HG02763 (cell line): ENCODE data around the gene SNAP91.
"Not testable (repeated sequence)": the region's sequence is repeated elsewhere in the genome, so short reads cannot be mapped to it uniquely, and the experiment has no call there.

Experiments used
- ATAC-seq: cut with Tn5 transposase; IDR thresholded peaks from one replicate; pipeline ENCODE4 v1.9.1; 2021; ENCODE audit warnings: mild to moderate bottlenecking, moderate library complexity; ENCODE audit not compliant: unreplicated experiment

Gene SNAP91

DNA sequence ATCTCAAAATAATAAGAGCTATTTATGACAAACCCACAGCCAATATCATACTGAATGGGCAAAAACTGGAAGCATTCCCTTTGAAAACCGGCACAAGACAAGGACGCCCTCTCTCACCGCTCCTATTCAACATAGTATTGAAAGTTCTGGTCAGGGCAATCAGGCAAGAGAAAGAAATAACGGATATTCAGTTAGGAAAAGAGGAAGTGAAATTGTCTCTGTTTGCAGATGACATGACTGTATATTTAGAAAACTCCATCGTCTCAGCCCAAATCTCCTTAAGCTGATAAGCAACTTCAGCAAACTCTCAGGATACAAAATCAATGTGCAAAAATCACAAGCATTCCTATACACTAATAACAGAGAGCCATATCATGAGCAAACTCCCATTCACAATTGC lies 158.4 kb downstream of the SNAP91 start:
- not testable (repeated sequence) for ATAC-seq

DNA sequence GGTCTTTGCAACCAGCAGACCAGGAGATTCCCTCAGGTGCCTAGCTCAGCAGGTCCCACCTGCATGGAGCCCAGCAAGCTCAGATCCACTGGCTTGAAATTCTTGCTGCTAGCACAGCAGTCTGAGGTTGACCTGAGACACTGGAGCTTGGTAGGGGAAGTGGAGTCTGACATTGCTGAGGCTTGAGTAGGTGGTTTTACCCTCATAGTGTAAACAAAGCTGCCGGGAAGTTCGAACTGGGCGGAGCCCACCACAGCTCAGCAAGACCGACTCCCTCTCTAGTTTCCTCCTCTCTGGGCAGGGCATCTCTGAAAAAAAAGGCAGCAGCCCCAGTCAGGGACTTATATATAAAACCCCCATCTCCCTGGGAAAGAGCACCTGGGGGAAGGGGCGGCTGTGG lies 162.3 kb downstream of the SNAP91 start:
- ATAC-seq, result no peak

DNA sequence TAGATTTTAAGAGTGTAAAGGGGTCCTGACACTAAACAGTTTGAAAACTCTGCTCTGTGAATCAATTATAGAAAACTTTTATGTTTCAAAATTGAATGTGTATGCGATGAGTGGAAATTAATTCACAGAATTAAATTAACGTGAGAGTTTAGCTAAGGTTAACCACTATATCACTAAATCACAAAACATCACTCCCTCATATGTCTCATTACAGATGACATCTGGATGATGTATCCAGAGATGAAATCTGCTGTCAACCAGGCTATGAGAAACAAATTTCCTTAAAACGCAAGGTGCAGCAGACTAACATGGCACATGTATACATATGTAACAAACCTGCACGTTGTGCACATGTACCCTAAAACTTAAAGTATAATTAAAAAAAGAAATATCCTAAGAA lies 169.2 kb downstream of the SNAP91 start:
- no peak for ATAC-seq

DNA sequence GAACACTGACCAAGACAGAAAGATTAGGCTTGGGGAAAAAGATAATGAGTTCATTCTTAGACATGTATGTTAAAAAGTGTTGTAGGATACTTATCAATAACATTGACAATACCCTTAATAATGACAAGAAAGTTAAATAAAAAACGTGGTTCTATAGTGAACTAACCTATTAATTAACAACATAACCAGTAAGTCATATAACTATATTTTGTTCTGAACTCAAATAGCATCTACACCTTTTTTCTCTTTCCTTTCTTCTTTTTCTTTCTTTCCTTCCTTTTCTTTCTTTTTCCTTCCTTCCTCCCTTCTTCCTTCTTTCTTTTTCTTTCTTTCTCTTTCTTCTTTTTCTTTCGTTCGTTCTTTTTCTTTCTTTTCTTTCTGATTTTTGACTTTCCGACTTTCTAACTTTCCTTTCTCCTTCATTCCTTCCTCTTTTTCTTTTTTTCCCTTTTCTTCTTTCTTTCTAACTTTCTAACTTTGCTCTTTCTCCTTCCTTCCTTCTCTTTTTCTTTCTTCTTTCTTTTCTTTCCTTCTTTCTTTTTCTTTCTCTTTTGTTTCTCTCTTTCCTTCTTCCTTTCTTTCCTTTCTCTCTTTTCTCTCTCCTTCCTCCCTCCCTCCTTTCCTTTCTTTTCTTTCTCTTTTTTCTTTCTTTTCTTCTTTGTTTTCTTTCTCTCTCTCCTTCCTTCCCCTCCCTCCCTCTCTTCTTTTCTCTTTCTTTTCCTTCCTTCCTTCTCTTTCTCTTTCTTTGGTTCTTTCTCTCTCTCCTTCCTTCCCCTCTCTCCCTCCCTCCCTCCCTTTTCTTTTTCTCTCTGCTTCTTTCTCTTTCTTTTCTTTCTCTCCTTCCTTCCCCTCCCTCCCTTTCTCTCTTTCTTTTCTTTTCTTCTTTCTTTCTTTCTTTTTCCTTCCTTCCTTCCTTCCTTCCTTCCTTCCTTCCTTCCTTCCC lies 172.0 kb downstream of the SNAP91 start:
- ATAC-seq, result no peak

DNA sequence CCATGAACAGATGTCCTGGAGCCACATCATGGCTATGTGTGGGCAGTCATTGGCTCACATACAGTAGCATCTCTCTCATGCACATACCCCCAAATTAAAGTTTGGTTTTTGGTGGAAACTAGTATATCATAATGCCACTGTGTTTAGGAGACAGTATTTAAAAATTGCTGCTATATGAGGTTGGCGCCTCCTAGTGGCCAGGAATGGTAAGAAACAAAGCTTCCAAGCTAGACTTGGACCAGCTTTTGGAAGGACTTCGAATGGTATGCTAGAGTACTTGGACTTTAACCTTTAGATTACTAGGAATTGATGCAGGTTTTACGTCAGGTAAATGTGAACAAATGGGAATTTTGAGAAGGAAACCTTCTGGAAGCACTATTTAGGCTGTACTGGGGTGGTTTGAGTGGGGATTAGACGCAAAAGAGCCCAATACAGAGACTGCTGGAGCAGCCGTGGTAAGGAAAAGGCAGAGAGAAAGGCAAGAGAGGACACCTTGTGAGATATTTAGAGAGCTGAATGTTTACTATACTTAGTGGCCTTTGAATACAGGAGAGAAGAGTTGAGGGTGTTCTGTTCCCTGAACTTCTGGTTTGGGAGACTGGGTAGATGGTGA lies 172.8 kb downstream of the SNAP91 start:
- ATAC-seq, result peak; percentile 77

DNA sequence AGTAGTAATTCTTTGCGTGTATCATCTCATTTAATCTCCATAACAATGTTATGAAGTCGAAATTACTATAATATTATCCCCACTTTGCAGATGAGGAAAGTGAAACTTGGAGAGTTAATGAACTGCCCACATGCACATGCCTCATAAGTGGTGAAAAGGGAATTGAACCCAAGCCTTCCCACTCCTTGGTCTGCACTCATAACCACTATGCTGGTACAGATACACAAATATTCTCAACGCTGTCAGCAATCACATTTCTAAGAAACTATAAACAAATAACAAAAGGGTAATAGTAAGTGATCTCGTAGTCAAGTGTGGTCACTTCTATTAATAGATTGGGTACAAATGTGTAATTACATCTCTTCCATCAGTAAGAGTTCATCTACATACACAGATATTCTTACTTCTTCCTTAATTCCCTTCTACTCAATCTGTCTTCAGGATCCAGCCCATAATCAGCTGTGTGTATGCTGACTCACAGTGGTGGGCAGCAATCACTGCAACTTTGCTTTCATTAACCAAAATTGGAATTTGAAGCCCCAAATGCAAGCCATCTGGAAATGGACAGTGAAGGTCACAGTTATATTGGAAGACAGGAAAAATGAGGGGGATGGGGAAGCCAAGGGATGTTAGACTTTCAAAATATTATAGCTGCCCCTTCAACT lies 190.0 kb downstream of the SNAP91 start:
- no peak for ATAC-seq

DNA sequence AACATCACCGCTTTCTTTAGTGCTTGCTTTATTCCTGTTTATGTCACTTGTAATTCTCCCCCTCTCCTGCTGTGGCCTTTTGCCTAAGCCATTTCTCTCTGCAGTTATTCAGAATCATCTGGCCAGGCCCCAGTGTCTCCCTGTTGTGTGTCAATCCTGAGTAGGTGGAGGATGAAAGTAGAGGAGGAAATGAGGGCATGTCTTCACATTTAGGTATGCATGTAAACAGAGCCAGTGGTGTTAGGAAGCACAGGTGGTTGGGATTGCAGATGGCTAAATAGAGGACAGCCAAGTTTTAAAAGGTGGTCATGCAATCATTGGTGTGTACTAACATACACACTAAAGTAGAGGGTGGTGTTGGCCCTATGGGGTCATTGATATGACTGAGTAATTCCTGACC lies 191.4 kb downstream of the SNAP91 start:
- ATAC-seq, result no peak

DNA sequence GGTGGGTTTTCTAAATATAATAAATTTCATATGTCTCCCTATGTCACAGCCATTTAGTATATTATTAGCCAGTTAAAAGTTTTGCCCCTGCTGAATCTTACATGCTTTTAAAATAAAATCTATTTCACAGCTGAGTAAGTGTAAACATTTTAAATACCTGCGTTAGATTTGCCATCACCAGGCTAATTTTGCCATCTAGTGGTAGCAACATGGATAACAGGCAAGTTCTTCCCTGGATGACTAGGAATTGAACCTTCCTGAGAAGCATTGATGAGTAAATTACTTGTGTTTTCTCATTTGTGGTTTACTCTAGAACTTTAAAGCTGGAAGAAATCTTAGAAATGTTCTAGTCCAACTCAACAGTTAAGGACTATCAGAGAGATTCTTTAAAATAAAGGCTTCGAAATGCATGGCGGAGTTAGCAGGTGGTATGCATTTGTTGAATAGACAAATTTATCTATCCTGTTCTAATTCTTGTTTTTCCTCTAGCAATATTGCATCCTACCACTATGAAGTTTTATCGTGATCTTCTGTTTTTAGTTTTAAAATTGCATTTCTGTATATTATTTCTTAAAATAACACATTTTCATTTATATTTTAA lies 193.9 kb downstream of the SNAP91 start:
- peak; percentile 59 for ATAC-seq

DNA sequence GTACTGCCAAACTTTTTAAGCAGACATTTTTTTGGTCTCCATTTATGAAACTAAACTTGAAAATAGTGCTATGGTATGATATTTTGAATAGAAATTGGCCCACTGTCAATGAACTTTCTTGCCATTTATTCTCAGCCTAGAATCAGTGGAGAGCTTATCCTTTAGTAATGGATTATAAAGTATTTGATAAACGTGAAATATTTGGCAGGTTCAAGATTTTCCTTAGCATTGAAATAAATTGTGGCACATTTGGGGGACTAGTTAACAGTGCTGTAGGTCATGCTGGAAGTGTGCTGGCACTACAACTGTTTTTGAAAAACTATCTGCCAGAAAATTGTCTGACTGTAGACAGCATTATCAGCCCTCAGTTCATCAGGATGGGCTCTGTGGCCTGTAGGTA lies 194.4 kb downstream of the SNAP91 start:
- ATAC-seq, result no peak

DNA sequence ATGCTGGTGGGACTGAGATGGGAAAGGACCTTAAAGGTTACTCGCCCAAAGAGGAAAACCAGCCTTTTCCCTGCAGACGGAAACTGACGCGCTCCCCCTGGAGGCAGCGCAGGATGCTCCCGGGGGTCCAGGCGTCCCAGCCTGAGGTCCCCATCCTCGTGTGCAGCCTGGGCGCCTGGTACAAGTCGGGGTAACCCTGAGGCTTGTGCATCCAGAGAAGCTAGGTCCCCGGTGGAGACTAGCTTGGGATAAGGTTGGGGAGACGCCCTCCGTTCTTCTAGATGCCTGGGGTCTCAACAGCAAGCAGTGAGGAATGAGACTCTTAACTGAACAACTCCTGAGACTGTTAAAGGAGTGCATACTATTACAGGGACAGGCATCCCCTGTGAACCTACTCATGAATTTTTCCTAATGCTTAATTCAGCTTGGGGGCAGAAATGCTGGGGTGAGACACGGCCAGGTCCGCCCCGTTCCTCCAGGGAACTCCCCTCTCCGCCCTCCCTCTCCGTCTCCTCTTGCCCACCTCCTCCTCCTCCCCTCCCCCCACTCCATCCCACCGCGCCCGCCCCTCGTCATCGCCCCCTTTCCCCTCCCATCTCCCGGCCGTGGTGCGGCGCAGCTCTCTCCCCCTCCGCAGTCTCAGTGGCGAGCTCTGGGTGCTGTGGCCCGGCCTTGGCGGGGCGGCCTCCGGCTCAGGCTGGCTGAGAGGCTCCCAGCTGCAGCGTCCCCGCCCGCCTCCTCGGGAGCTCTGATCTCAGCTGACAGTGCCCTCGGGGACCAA lies 196.8 kb downstream of the SNAP91 start, which contains the start of gene PRSS35:
TSS of gene PRSS35 (plus strand) at position 634 of the 781 bp plus-strand sequence. CDS start 10,908 bp downstream, outside the sequence.
- ATAC-seq, result no peak

DNA sequence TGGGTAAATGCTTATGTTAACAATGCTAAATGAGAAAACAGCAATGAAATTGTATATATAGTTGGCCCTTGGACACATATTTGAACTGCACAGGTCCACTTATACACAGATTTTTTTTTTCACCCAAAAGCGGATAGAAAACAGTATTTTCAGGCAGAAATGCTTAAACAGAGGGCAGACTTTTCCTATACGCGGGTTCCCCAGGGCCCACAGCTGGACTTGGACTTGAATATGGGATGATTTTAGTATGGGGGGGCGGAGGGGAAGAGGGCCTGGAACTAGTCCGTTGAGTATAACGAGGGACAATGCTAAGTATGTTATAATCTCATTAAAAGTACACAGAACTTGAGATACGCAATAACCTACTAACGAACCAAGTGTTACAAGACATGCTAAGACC lies 197.6 kb downstream of the SNAP91 start:
- ATAC-seq, result no peak

DNA sequence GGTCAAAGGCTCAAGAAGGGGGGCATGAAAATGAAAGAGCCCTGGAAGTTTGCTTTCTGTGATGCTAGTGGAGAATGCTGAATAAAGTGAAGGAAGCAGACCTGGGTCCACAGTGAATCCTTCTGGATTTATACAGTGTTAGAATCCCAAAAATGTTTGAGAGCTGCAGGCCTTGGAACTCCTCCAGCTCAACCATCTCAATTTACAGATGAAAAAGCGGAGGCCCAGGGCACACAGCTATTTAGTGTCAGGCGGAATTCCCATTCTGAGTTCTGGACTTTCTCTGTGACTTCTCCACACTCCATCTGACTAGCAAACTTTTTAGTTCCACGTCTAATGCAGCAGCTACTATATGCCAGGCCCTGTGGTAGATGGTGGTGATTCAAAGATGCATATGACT lies 198.1 kb downstream of the SNAP91 start:
- ATAC-seq, result no peak

DNA sequence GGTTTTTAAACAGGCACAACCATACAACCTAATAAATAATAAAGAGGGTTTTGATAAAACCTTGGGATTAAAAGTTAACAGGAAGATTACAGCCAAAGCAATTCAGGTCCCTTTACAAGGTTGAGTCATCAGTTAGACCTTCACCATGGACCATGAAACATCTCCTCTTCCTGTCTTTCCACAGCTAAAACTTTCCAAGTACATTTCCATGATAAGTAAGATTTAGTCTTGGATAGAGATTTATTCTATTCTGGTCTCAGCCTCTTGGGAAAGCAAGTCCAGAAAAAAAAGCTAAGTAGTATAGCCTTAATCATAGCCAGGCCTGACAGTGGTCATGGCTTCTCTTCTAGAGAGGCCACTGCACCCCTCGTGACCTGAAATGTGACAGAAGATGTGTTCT lies 199.5 kb downstream of the SNAP91 start:
- no peak for ATAC-seq

DNA sequence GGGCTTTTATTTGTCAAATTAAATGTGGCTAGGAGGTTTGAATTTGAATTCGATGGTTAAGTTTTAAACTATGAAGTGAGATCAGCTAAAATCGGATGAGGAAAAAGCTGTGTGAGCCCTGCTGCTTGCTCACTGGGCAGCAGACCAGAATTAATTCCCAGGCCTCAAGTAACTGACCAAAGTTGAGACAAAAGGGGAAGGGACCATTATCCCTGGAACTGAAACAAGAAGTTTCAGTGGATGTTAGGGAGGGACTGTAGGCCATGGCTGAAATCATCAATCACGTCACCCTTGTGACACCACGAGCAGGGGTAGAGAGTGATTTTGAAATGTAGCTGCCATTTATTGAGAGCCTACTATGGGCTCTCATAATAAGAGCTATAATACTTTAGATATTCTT lies 203.5 kb downstream of the SNAP91 start:
- no peak for ATAC-seq
